ENCODE results near the gene PLEKHG2.

Gene PLEKHG2

DNA sequence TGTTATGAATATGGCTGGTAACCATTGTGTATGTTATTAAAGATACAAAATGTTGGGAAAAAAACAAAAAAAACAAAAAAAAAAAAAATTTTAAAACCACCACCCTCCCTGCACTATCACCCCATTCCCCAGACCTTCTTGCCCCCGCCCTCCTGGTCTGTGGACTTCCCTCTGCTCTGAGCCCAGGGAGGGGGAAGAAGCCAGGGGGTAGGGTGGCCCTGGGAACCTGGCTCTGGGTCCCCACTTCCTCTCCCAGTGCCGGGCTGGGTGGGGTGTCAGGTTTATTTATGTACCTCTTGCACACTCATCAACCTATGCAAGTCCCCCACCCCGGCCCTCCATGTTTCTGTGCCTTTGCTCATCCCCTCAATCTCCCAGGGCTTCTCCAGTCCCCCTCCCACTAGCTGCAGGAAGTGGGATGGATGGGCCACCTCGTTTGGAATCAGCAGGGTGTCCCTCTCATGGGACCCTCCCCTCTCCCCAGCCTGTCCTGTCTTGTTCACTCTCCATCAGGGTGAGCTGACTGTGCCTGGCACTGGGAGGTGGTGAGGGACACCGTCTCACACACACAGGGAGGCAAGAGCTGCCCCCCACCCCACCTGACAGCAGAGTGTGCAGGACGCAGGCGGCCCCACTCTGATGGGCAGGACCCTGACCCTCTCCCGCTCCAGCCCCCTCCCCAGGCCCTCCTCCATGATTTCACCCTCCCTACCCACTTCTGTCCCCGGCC lies 27.5 kb upstream of the PLEKHG2 start:
- DNase-seq (ENCODE audit: low read depth), result no peak

DNA sequence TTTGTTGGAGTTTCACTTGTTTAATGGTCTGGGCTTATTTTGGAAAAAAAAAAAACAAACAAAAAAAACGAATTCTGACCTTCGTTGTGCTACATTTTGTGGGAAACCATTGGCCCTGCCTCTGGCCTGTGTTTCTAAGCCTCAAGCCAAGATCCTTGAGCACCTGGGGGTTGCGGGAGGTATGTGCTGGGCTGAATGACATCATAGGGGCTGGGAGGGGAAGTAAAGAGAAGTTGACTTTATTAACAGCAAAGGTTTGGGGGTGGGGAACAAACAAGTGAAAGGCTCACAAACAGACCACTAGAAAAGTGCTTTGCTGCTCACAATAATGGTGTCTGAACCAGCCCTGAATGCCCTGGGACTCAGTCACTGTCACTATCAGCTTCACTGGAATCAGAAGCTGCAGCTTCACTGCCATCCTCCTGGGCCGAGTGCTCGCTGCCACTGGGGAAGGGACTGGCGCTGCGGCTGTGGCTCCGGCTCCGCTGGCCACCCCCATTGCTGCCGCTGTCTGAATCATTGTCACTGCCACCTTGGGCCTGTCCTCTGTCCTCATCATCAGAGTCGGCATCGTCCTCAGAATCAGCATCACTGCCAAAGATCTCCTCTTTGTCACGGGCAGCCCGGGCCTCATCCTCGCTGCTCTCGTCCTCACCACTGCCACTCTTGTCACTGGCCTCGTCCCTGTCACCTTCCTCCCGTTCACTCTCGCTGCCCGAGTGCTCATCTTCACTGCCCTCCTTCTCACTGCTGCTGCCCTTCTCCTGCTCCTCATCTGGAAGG lies 26.6 kb upstream of the PLEKHG2 start:
- no peak for DNase-seq (ENCODE audit: low read depth)

DNA sequence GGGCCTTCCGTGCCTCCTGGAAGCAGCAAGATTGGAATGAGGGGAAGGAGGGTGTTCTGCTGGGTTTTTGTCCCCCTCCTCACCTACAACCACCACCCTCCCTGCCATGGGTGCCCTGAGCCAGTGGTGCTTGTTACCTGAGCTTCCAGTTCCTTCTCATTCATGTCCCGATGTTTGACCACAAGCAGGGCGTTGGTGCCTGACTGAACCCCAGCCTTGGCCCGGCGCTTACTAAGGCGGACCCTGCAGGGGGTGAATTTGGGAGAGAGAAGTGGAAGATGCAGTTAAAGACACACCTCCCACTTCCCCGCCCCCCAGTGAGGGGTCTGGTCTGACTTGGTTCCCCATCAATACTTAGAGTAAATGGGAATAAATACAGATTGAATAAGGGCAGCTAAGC lies 25.9 kb upstream of the PLEKHG2 start:
- DNase-seq (ENCODE audit: low read depth), result no peak

DNA sequence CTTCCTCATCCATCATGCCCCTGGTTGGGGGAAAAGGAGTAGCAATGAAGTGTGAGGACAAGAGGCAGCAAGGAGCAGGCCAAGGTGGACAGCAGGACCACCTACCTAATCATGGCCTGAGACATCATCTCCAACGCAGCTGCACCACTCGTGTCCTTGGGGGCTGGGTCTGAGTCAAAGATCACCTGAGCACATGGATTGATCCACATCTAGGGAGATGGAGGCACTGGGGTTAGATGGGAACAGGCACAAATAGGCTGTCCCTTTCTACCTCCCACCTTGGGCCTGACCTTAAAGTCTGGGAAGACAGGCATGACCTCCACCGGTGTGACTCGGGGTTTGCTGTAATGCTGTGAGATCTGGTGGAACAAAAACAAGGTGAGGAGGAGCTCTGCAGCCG lies 23.8 kb upstream of the PLEKHG2 start:
- no peak for DNase-seq (ENCODE audit: low read depth)

DNA sequence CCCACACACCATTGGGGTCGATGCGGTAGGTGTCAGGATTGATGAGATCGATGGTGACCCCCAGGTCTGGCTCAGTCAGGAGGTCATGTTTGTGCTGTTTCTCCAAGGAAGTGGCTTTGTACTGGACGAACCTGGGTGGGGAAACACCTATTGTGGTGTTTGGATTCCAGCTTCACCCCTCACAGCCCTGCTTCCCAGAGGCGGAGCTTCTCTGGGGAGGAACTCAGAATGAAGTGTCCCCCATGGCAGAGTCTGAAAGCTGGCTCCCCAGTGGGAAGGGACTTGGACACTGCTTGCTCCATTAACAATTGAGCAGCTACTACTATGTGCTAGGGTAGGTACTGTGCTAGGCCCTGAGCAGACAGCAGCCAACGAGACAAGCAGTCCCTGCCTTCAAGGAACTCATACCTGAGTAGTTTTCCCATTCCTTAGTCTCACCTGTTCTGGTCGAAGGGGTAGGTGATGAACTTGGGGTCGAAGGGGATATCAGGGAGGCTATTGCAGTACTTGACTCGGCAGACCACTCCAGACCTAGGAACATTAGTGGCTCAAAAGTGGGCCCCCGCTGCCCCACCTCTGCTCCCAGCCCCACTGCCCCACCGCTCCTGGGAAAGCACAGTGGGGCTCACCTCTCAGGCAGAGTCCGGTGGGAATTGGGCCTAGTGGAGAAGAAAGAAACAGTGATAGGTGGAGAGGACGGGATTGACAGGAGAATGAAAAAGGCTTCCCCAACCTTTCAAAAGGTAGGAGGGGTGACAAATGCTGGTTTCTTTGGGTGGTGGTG lies 22.6 kb upstream of the PLEKHG2 start:
- no peak for DNase-seq (ENCODE audit: low read depth)

DNA sequence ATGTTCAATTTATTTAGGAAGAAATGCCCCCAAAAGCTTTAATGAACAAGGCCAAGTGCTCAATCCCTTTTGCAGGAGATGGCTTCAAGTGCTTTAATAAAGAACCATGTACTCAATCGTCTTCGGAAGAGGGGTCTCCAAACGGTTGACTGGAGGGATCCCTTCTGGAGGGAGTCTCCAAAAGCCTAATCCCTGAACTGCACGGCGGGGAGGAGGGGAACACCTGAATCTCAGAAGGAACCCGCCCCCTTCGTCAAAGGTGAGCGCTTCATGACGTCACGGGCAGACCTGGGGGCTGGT lies 22.1 kb upstream of the PLEKHG2 start:
- no peak for DNase-seq (ENCODE audit: low read depth)

DNA sequence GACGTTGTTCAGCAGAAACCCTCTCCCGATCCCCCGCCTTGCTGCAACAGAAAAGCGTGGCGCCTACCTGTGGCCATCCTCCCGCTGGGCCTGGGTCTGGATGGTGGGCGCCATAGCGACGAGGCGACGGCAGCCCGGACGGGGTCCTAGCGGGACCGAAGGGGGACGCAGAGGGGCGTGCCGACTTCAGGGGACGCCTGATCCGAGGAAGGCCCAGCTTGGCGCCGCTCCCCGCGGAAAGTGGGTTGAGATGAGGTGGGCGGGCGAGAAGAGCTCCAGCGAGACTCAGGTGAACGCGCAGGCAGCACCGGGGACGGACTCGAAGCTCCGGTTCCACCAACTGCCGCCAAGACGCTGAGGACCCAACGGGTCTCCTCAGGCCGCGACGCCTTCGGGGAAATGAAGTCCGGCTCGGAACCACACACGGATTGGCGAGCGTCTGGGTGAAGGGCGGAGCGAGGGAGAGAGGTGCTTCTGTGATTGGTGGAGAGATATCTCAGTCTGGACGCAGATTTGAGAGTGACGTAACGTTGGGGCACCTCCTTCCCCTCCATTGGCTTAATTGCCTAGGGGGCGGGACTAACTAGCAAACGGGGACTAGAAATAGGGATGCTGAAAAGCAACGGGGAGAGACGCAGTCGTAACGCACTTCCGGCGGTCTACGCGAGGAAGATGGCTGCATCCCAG lies 21.6 kb upstream of the PLEKHG2 start, which contains the start of the genes MED29 and PAF1:
Gene MED29 (plus strand): TSS at position 628 of the 687 bp plus-strand sequence. CDS start 45 bp downstream, at position 673.
Gene PAF1 (minus strand): TSS at position 356 of the 687 bp plus-strand sequence. CDS start 242 bp downstream, at position 114.
- peak; percentile 88 for DNase-seq (ENCODE audit: low read depth)

DNA sequence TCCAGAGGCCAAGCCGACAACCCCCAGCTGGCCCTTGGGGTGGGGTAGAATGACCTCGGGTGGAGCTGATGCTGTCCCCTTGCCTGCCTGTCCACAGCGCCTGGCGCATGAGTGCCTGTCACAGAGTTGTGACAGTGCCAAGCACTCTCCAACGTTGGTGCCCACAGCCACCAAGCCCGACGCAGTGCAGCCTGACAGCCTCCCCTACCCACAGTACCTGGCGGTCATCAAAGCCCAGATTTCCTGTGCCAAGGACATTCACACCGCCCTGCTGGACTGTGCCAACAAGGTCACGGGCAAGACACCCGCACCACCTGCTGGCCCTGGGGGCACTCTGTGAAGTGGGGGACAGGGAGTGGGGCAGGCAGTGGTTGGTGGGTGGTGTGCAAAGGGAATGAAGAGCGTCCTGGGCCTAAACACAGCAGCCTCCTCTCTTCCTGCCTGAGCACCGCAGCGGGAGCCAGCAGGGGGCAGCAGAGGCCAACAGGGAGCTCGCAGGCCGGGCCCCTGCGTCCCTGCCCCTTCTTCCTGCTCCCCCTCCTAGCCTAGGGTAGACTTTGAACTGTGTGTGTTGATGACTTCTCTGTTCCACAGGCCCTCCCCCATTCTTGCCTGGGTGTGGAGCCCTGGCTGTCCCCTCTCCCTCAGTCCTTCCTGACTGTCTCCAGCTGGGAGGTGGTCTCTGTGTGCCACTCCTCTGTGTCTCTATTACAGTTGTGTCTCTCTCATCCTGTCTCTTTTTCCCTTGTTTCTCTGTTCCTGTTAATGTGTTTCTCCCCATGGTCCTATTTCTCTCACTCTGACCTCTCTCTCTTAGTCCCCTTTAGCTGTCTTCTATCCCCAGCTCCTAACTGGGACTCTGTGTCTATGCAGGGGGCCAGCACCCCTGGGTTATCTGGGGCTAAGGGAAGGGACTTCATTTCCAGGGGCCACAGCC lies 14.8 kb upstream of the PLEKHG2 start:
- peak; percentile 85 for DNase-seq (ENCODE audit: low read depth)

DNA sequence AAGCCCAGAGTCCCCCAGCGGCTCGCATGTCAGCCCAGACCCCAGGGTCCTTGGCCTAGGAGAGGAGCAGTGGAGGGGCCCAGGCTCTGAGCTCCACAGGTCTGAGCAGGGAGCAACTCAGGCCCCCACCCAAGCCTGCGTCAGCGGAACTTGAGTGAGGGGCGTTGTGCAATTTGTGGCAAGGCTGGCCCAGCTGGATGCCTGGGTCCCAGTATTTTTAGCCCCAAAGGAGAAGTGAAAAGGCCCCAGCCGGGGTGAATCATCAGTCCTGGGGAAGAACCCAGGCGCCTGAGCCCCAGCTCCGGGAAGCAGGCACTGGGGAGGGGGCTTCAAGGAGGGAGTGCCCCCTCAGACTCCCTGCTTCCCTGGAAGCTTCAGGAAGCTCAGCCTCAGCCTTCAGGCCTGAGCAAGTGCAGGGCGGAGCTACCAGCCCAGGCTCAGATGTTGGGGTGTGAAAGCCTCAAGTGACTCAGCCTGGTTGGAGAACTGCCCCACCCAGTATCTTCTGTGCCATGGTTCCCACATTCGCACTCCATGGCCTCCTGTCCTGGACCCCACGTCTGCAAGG lies 14.1 kb upstream of the PLEKHG2 start:
- DNase-seq (ENCODE audit: low read depth), result peak; percentile 43

DNA sequence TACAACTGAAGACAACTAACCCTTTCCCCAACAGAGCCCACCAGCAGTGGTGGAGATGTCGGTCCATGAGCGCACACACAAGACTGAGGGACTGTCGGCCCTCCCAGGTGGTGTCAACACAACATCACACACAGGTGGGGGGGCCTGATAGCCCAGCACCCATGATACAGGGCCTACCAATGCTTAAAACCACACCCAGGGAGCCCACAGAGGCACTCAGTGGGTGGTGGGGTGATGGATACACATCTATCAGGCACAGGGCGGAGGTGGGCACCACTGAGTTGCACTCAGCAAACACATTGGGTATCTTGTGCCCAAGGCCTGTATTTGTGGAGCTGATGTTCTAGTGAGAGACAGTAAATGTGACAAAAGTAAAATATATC lies 12.8 kb upstream of the PLEKHG2 start:
- no peak for DNase-seq (ENCODE audit: low read depth)

DNA sequence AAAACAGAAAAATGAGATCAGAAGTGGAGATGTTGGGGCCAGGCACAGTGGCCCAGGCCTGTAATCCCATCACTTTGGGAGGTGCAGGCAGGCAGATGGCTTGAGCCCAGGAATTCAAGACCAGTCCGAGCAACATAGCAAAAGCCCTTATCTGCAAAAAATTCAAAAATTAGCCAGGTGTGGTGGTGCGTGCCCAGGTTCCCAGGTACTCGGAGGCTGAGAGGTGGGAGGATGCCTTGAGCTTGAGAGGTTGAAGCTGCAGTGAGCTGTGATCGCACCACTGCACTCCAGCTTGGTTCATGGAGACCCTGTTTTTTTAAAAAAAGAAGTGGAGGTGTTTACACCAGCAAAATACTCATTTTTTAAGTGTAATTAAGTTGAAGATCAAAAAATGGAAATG lies 12.4 kb upstream of the PLEKHG2 start:
- no peak for DNase-seq (ENCODE audit: low read depth)

DNA sequence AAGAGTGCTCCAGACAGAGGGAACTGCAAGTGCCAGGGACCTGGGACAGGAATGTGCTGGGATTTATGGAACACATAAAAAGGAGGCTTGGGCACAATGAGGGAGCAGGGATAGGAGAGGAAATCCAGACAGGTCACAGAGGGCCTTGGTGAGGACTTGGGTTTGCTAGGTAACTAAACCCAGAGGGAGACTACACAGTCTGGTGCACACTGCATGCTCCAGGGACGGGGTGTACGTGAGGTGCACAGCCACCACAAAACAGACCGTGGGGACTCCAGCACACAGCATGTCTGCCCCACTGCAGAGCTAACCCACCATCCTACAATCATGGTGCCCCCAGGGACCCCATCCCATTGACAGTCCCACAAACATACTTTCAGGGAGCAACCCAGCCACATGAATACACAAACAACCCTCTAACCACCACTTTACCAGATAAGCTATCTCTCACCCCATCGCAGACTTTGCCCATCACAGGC lies 11.4 kb upstream of the PLEKHG2 start:
- no peak for DNase-seq (ENCODE audit: low read depth)

DNA sequence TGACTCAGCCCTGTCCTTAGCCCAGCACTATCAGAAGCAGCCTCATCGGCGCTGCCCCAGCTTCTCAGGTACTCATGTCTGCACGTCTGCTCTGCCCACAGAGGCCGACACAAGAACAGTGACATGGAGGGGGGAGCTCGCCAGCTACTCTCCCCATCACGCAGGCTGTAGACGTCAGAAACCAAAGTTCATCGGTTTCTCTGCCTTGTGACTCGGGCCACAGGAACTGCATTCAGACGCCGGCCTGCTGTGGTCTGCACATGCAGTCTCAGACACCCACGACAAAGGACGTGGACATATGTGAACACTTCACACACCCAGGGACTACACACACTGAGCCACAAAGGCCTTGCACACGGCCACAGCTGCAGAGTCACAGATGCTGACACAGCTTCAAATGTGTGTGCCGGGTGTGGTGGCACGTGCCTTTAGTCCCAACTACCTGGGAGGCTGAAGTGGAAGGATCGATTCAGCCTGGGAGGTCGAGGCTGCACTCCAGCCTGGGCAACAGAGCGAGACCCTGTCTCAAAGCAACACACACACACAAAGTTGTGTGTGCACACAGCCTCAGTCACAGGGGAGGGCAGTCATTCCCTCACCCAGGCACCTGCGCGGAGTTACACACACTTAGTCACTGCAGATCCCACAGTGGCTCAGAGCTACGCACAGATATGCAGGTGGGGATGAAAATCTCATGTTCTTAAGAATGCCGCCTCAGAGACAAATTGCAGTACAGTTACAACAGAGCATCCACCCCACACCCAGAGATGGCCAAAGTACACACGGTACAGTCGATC lies 10.7 kb upstream of the PLEKHG2 start:
- DNase-seq (ENCODE audit: low read depth), result peak; percentile 71

DNA sequence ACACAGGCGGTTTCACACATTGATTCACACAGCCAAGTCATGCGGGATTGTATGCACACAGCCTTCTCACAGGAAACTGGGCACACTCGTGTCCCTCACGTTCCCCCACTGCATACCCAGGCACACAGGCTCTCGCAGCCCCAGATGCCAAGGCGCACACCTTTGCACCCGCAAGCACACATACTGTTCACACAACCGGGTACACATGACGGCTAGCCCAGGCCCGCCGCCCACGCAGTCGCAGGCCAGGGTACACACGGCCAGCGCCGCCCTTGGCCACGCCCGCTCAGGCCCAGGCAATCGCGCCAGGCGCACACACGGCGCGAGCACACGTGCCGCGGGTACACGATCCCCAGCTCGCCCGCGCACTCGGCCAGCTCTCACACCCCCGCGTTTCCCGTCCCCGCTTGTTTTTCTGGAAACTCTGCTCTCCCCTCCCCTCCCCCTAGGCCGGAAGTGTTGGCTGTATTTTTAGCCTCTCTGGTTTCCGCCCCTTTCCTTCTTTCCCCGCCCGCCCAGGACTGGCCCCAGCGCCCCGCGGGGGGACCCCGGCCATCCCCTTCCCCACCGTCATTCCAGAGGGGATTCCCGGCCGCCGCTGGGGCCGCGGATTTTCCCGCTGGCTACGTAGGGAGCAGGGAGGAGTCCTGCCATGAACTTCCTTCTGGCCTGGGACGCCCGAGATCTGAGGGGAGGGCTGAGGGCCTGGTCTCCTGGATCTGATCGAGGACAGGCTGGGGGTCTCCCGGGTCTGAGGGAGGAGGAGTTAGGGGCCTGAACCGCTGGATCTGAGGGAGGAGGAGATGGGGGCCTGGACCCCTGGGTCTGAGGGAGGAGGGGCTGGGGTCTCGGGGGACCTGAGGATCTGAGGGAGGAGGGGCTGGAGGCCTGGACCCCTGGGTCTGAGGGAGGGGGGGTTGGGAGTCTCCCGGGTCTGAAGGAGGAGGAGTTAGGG lies 9.8 kb upstream of the PLEKHG2 start:
- peak; percentile 76 for DNase-seq (ENCODE audit: low read depth)

DNA sequence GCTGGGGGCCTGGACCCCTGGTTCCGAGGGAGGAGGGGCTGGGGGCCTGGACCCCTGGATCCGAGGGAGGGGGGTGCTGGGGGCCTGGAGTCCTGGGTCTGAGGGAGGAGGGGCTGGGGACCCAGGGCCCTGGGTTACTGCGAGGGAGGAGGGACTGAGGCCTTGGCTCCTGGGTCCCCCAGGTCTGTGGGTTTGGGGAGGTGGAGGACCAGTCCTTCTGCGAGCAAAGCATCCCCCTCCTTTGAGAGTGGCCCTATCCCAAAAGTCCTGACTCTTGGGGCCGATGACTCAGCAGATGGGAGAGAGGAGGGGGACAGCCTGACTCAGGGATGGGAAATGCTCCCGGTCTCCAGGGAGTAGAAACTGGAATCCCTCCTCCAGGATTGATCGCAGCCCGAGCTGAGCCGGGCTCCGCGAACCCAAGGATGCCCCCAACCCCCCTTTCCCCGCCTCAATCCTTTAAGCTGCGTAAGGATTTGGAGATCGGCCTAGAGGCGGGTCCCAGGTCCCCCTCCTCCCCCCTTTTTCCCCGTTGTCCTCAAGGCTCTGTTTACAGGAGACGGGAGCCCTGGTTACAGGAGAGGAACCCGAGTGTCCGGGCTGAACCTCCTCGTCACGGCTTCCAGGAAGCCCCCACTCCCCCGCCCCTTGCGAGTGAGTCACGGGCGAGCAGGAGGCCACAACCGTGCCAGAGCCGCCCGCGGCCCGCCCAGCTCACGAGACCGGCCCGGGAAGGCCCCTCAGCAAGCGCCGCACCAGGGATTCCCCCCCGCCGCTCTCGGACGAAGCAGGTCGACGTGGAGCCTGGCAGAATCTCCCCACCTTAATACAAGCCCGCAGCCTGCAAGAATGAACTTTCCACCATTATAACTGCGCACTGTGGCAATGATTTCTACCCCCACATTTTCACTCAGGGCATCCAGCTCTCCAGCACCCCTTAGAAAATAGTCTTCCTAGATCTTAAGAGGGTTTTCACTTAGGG lies 8.8 kb upstream of the PLEKHG2 start:
- peak; percentile 97 for DNase-seq (ENCODE audit: low read depth)

DNA sequence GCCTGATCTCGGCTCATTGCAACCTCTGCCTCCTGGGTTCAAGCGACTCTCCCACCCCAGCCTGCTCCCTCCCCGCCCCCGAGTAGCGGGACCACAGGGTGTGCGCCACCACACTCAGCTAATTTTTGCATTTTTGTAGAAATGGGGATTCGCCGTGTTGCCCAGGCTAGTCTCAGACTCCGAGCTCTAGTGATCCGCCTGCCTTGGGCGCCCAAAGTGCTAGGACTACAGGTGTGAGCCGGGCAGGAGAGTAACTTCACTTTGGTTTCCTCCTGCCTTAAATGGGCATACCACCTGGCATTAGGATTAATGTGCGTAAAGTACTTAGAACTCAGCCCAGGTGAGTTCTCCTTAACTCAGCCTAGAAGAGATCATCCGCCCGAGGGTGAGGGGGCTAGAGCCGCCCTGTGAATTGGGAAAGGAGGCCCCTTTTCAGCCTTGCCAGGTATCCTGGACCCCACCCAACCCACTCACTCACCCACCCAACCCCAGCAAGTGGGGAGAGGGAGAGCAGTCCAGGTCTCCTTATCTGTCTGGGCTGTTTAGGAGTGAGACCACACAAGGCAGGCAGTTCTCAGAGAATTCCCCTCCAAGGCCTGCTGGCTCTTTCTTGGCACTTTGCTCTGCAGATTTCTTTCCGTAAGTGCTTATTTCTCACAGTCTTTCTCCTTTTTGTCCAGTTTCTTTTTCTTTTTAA lies 7.1 kb upstream of the PLEKHG2 start:
- no peak for DNase-seq (ENCODE audit: low read depth)
